Stimulated activated CD4-positive, alpha-beta T cell treated with anti-CD3 and anti-CD28 coated beads, Interleukin-1b, Interleukin-23, amount 100 ng/mL, for 24 hours (primary cell): Measurements from ENCODE around the gene PTGDS.
A peak's percentile ranks its signal among the peaks of the same experiment; 100 is the strongest.

ENCODE experiments used
- DNase-seq, 4 experiments: peaks; one replicate each; pipeline ENCODE4 v3.0.0-alpha.2; 2020; ENCODE audit warnings: low read depth in 4 of 4, low spot score in 1 of 4

PTGDS gene

DNA sequence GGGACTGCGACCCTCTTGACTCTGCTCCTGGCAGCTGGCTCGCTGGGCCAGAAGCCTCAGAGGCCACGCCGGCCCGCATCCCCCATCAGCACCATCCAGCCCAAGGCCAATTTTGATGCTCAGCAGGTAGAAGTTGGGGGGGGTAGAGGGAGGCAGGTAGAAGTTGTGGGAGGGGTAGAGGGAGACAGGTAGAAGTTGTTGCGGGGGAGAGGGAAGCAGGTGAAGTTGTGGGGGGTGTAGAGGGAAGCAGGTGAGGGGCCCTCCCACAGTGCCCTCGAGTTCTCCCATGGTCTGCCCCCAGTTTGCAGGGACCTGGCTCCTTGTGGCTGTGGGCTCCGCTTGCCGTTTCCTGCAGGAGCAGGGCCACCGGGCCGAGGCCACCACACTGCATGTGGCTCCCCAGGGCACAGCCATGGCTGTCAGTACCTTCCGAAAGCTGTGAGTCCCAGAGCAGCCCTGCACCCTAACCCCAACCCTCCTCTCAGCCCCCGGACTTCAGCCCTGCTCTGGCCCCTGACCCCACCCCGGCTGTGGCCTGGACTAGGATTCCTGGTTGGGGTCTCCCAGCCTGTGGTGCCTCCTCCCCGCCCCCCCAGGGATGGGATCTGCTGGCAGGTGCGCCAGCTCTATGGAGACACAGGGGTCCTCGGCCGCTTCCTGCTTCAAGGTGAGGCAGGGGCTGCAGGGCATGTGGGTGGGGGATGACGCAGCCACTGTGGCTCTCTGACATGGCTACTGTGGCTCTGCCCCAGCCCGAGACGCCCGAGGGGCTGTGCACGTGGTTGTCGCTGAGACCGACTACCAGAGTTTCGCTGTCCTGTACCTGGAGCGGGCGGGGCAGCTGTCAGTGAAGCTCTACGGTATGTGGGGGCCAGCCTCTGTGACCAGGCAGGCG lies 31.7 kb upstream of the PTGDS start:
- no peak for DNase-seq

DNA sequence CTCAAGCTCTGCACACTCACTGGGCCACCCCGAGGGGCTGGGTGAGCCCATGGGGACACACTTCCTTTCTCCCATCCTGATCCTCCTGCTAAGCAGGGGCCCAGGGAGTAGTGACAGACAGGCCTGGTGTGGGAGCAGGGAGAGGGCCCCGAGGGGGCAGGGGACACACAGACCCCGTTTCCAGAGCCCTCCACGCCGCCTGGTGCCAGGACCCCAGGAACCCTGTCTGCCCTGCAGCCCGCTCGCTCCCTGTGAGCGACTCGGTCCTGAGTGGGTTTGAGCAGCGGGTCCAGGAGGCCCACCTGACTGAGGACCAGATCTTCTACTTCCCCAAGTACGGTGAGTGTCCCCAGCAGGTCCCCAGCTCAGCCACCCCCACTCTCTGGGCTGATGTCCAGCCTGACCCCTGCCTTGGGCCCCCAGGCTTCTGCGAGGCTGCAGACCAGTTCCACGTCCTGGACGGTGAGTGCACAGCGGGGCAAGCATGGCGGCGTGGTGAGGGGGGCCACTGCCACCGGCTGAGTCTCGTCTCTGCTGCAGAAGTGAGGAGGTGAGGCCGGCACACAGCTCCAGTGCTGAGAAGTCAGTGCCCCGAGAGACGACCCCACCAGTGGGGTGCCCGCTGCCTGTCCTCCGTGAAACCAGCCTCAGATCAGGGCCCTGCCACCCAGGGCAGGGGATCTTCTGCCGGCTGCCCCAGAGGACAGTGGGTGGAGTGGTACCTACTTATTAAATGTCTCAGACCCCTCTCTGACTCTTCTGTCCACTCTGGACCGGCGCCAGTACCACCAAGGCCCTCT lies 30.9 kb upstream of the PTGDS start:
- no peak for DNase-seq

DNA sequence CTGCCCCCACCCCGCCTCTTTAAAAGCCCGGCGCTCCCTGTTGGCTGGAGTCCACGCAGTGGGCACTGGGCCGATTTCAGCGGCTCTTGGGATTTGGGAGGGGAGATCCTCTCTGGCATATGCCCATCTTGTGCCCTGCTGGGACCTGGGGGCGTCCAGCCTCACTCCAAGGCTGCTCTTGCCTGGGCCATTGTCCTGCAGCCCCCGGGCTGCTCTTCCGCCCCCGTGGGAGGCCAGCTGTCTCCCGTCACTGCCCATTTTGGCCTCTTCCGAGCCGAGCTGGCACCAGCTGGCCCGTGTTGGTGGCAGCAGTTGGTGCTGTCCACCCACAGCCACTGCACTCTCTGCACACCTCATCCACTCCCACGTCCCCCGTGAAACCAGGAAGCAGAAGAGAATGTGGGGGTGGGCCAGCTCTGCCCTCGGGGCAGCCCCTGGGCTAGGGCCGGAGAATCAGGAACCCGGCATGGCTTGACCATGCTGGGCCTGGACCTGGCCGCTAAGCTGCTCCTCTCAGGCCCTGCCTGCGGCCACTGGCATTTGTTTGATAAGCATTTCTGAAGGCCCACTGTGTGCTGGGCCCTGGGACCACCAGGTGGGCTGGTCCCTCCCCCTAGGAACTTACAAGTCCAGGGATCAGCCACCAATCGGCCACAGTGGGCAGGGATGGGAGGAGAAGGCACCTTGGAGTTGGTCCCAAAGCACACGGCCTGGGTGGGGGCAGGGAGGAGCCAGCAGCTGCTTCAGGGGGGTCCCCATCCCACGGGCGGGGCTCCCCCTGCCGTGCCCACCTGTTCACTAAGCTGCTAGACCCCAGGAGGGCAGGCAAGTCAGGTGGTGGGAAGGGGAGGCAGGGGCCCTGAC lies 30.0 kb upstream of the PTGDS start:
- no peak for DNase-seq

DNA sequence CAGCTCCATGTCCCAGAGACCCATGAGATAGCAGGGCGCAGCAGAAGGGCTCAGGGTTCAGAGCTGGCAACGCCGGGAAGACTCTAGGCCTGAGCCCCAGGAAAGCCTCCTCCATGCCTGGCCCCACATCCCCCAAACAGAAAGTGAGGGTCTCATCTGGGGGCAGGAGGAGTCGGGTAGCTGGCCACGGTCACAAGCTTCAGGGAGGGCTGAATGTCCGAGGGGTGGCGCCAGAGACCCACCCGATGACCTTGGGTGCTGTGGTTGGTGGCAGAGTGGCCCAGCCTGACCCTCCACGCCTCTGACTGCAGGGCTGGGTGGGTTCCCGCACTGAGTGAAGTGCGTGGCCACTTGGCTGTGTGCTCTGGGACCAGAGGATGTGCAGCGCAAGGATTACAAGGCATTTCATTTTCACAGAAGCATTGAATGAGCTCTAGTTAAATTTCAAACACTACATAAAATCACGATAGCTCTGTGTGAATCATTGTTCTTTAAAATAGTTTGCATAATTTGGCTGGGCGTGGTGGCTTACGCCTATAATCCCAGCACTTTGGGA lies 29.3 kb upstream of the PTGDS start:
- DNase-seq = no peak

DNA sequence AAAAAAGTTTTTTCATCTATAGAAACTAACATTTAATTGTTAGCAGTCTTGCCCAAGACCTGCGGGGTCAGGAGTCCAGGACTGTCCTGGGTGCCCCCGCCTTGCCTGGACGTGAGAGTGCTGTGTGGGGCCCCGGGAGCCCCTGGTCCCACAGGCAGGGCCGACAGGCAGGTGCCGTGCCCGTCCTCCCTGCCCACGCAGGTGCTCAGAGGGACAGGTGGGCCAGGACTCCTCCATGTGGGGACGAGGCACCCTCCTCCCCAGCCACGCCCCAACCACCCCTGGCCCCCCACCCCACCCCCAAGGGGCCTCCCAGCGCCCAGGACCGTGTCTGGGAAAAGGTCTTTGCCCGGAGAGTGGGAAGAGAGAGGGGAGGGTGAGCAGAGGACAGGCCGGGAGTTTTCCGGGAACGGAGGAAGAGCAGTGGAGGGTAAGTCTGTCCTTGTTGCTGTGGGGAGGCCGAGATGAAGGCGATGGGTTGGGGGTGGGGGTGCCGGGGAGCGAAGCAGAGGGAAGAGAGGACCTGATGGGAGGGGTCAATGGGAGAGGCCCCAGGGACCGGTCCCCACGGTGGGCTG lies 28.0 kb upstream of the PTGDS start:
- DNase-seq = no peak

DNA sequence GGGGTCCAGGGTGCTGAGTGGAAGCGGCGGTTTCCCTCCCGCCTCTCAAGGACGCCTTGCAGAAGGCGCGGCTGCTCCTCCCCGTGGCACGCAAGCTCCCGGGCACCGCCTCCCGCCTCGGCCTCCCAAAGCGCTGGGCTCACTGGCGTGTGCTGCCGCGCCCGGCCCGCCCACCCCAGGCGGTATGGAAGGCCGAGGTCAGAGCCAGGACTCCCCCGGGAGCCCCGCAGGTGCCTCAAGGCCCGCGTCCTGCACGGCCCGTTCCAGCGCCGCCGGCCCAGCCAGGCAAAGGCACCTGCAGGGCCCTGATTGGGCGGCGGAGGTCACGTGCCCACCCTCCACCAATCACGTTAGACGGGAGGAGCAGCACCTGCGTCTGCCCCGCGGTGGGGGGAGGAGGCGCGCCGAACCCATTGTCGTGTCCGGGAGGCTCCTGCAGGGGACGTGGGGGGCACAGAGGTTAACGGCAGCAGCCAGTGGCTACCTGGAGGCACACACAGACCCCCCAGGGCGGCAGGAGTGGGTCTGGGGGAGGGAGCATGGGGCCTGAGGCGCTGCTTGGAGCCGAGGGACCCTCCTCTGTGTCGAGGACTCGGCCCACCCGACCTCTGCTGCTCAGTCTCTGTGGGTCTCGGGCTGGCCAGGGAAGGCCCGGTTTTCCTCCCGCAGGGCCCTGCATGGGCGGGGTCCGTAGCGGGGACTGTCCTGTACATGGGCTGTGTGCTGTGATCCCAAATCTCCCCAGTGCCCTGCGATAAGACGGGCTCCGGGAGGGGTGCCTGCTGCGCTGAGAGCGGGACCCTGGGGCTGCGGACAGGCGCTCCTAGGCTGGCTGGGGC lies 27.3 kb upstream of the PTGDS start:
- DNase-seq = peak; percentile 81 to 97 (median 90)

DNA sequence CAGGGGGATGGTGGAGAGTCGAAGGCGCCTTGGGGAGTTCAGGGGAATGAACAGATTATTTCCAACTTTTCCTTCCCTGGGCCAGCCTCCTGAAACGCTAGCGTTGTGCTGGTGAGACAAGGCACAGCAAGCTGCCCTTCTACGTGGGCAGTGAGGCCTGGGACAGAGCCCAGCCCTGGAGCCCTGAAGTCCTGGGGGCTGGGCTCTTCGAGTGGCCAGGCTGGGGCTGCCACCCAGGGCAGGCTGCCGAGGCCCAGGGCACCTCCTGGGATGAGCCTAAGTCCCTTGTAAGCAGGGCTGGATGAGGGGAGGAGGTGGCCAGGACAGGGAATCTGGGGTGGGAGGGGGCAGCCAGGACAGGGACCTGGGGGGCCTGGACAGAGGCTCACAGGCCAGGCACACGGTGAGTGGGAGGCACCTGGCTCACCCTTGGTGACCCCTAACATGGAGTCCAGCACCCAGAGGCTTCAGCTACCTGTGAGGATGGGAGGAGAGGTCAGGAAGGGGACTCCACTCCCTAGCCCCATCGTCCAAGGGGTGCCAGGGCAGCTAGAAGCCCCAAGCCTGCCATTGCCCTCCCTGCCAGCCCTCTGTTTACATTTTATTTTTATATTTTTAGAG lies 26.5 kb upstream of the PTGDS start:
- no peak for DNase-seq

DNA sequence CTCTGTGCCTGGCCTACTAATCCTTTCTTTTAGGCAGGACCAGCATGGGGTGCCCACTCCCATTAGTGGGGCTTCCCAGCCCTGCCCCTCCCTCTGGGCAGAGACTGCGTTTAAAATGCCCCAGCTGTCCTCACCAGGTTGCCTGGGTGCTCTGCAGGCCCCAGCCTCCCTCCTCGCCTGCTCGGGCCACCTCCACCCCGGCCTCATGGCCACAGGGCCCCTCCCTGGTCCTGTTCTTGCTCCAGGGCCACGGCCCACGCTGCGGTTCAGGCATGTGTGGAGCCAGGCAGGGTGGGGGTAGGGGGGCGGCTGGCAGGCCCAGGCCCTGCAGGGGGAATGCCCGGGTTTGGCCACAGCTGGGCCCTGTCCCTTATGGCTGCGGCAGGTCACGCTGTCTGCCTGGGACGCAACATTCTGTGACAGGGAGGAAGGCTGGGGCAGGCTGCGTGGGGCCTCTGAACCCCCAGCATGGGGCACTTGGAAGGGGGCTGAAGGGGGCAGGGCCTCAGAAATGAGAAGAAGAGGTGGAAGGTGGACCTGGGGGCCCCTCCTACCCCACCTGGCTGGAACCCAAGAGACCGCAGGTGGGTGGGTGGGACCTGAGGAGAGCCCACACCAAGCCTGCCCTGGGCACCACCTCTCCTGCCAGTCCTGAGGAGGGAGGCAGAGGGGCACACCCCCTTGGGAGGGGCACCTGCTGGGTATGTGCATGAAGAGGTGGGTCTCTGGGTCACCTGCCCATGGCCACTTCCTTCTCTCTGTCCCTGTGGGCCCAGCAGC lies 25.6 kb upstream of the PTGDS start, which contains the start of gene LCN12:
Gene LCN12, plus strand, starts transcription at position 733 of the 780 bp plus-strand sequence. CDS start 55 bp downstream, outside the sequence.
- no peak for DNase-seq

DNA sequence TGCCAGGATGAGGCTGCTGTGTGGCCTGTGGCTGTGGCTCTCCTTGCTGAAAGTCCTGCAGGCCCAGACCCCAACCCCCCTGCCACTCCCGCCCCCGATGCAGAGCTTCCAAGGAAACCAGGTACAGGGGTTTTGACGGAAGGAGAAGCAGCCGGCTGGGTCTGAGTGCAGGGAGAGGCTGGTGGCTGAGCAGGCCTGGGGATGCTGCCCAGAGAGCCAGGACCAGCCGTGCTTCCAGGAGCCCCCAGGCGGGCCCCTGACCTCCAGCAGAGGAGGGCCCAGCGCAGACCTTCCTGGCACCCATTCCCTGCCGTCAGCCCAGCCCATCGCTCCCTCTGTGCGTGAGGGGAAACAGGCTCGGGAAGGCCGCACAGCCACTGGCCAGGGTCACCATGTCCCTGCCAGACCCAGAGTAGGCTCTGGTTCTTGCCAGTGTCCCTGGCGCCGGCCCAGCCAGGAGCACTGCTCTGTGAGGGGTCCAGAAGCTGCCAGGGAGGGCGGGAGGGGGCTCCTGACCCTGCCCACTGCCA lies 24.9 kb upstream of the PTGDS start:
- no peak for DNase-seq

DNA sequence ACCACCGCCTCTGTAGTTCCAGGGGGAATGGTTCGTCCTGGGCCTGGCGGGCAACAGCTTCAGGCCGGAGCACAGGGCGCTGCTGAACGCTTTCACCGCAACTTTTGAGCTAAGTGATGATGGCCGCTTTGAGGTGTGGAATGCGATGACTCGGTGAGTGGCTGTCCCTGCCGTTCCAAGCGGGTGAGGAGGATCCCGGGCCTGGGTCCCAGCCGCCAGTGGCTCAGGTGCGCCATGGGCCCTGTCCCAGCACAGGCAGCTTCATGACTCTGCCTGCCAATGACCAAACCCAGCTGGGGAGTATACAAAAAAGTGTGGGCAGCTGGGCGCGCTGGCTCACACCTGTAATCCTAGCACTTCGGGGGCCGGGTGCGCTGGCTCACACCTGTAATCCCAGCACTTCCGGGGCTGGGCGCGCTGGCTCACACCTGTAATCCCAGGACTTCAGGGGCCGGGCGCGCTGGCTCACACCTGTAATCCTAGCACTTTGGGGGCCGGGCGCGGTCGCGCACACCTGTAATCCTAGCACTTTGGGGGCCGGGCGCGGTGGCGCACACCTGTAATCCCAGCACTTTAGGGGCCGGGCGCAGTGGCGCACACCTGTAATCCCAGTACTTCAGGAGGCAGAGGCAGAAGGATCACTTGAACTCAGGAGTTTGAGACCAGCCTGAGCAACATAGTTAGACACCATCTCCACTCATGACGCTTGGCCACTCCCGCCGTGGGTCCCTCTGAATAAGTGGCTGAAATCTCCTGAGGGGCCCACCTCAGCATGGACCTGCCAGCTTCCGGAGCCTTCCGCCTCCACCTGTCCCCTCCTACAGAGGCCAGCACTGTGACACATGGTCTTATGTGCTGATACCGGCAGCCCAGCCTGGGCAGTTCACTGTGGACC lies 24.2 kb upstream of the PTGDS start:
- DNase-seq = no peak

DNA sequence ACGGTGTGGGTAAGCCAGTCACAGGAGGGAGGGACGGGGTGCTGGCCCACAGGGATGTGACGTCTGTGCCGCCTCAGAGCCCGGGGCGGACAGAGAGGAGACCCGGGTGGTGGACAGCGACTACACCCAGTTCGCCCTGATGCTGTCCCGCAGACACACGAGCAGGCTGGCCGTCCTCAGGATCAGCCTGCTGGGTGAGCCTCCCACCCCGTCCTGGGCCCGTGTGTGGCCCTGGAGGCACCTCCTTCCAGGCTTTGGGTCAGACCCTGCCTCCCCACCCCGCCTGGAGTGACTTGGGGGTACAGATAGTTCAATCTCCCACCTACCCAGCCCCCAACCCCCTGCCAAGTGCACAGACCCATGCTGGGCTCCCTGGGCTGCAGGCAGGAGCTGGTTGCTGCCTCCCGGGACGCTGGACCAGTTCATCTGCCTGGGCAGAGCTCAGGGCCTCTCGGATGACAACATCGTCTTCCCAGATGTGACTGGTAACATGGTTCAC lies 23.5 kb upstream of the PTGDS start:
- DNase-seq = no peak

DNA sequence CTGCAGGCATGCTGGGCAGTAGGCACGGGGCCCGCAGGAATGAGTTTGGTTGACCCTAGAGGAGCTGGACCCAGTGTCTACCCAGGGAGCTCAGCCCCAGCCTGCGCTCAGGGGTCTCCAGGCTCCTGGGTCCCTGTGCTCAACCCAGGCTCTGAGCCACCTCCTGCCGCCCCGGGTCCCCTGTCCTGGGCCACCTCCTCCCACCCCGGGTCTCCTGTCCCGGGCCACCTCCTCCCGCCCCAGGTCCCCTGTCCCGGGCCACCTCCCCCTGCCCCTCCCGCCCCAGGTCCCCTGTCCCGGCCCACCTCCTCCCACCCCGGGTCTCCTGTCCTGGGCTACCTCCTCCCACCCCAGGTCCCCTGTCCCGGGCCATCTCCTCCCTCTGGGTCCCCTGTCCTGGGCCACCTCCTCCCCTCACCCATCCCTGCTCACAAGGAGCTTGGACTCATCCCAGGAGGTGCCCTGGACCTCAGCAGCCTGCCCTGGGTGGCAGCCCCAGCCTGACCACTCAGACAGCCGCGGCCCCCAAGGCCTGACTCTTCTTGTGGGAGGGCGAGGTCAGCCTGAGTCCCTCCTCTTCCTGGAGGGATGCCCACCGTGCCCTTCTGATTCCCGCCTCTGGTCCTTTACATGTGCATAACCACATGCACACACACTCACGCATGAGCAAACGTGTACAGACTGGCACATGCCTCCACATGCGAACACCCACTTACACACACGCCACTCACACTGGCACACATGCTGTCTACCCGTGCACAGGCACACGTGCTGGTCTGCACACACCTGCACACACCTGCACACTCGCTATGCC lies 22.8 kb upstream of the PTGDS start:
- DNase-seq = no peak

DNA sequence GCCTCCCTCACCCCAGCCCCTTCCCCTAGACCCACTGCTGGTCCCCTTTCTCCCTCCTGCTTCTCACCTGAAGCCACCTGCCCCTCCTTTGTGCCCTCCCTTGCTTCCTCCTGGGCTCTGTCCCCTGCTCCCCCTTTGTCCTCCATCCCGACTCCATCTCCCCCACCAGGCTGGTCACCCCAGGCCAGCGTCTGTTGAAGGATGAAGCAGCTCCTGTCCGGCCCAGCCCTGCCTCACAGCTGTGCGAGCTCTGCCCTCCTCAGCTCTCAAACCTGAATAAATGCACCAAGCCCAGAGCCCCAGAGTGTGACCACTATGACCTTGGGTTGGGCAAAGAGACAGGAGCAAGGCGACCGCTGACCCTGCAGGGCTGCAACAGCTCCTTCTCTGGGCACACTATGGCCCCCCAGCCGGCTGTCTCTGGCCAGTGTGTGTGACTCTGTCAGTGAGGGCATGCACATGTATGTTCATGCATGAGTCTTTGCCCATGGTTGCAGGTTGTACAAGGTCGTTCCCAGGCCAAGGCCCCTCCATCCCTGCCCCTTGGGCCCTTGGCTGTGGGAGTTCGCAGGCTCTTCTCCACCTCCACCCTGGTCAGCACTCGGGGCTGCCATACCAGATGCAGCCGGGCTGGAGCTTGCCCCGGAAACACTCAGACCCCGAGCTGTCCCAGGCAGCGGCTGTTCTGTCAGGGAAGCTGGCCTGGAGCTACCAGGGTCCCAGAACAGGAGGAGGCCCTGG lies 21.9 kb upstream of the PTGDS start:
- no peak for DNase-seq

DNA sequence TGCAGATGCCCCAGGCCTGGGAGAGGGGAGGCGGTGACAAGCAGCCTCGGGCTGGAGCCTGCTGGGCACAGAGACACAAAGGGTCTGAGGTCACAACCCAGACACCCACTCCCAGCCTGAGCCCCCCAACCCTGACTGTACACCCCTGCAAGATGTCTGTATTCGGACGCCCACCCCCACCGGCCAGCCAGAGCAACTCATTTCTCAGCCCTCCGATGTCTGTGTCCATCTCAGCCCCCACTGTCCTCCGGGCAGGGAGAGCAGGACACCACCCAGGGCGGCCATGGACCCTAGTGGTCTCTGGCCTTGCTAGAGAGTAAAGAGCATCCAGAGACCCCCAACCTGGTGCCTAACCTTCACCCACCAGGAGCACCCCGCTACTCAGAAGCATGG lies 21.4 kb upstream of the PTGDS start:
- no peak for DNase-seq

DNA sequence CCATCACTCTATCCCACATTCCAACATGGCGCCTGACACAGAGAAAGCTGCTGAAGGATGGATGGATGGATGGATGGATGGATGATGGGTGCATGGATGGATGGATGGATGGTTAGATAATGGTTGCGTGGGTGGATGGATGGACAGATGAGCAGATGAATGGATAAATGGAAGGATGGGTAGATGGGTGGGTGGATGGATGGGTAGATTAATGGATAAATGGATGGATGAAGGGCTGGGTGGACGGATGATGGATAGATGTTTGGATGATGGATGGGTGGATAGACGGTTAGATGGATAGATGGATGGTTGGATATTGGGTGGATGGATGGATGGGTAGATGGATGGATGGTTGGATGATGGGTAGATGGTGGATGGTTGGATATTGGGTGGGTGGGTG lies 20.7 kb upstream of the PTGDS start:
- DNase-seq = no peak
